UCSD-AML1 (cell line): ENCODE data around the gene CD96.
"Not testable (repeated sequence)": the region's sequence is repeated elsewhere in the genome, so short reads cannot be mapped to it uniquely, and the experiment has no call there.

Experiments
- DNase-seq: peaks from one replicate; lab custom pipeline; 2025; ENCODE audit not compliant: unreplicated experiment; lab: John Stamatoyannopoulos, UW

Gene CD96

GRCh38 chr3:111548756-111549155 is 6.8 kb downstream of the CD96 start:
- no peak for DNase-seq

- DNase-seq = not testable (repeated sequence)
Observed at GRCh38 chr3:111561902-111562301, 19.9 kb downstream of the CD96 start.

GRCh38 chr3:111566844-111567243 is 24.8 kb downstream of the CD96 start:
- no peak for DNase-seq

- DNase-seq = no peak
Observed at GRCh38 chr3:111568355-111568754, 26.4 kb downstream of the CD96 start.

- no peak for DNase-seq
Observed at GRCh38 chr3:111568911-111569310, 26.9 kb downstream of the CD96 start.

GRCh38 chr3:111570404-111571030 is 28.5 kb downstream of the CD96 start:
- DNase-seq = no peak

GRCh38 chr3:111571282-111571681 is 29.3 kb downstream of the CD96 start:
- no peak for DNase-seq

GRCh38 chr3:111571907-111572460 is 30.0 kb downstream of the CD96 start:
- no peak for DNase-seq

- no peak for DNase-seq
Observed at GRCh38 chr3:111577113-111577512, 35.1 kb downstream of the CD96 start.

- no peak for DNase-seq
Observed at GRCh38 chr3:111577798-111578685, 36.0 kb downstream of the CD96 start.

- no peak for DNase-seq
Observed at GRCh38 chr3:111578867-111579266, 36.9 kb downstream of the CD96 start.

- DNase-seq = no peak
Observed at GRCh38 chr3:111579495-111579894, 37.5 kb downstream of the CD96 start.

- DNase-seq = no peak
Observed at GRCh38 chr3:111581403-111582119, 39.6 kb downstream of the CD96 start.

GRCh38 chr3:111582120-111582474 is 40.1 kb downstream of the CD96 start:
- DNase-seq = no peak

GRCh38 chr3:111584744-111585143 is 42.7 kb downstream of the CD96 start:
- DNase-seq = no peak

GRCh38 chr3:111585217-111585616 is 43.2 kb downstream of the CD96 start:
- DNase-seq = no peak

- DNase-seq = no peak
Observed at GRCh38 chr3:111588527-111588926, 46.5 kb downstream of the CD96 start.

GRCh38 chr3:111589303-111590142 is 47.5 kb downstream of the CD96 start:
- DNase-seq = no peak

GRCh38 chr3:111590143-111590491 is 48.1 kb downstream of the CD96 start:
- DNase-seq = no peak

GRCh38 chr3:111591555-111591954 is 49.6 kb downstream of the CD96 start:
- DNase-seq = no peak

- no peak for DNase-seq
Observed at GRCh38 chr3:111592143-111592542, 50.1 kb downstream of the CD96 start.
